SK-N-SH (cell line): ENCODE measurements around the gene CNIH2.

Experiments used
- EZH2phosphoT487 ChIP-seq: fragments of 200-600 bp; sonication (generic); IDR thresholded peaks from 2 replicates; pipeline ENCODE4 v1.6.1; 2017; ENCODE audit warnings: low read depth, mixed run types, mild to moderate bottlenecking, antibody characterized with exemption, moderate library complexity, borderline replicate concordance
- TF ChIP-seq, protein P1 (sequence below): fragments of 200-600 bp; sonication (generic); IDR thresholded peaks from 2 replicates; pipeline ENCODE4 v1.6.1; 2017; ENCODE audit warnings: antibody characterized with exemption, mild to moderate bottlenecking, moderate library complexity

DNA sequence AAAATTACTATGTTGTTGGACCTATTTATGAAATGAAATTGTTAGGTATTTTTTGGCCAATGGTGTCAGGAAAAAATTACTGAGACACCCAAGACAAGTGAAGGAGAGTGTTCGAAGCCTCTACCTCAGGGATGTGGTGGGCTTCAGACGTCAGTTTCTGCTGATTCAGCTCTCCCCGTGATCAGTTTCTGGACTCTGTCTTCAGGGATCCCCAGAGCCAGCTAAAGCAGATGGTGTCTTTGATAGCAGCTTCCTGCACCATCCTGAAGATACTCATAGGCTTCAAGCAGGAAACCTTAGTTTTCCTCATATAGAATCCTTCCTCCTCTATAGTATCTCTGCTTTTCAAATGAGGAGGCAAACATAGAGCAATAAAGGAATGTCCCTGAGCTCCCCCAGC is 31.5 kb downstream of the CNIH2 start:
- no peak for TF ChIP-seq EZH2phosphoT487
- TF ChIP-seq, protein P1, sequence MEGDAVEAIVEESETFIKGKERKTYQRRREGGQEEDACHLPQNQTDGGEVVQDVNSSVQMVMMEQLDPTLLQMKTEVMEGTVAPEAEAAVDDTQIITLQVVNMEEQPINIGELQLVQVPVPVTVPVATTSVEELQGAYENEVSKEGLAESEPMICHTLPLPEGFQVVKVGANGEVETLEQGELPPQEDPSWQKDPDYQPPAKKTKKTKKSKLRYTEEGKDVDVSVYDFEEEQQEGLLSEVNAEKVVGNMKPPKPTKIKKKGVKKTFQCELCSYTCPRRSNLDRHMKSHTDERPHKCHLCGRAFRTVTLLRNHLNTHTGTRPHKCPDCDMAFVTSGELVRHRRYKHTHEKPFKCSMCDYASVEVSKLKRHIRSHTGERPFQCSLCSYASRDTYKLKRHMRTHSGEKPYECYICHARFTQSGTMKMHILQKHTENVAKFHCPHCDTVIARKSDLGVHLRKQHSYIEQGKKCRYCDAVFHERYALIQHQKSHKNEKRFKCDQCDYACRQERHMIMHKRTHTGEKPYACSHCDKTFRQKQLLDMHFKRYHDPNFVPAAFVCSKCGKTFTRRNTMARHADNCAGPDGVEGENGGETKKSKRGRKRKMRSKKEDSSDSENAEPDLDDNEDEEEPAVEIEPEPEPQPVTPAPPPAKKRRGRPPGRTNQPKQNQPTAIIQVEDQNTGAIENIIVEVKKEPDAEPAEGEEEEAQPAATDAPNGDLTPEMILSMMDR, result no peak
